Activated CD4-positive, alpha-beta T cell treated with anti-CD3 and anti-CD28 coated beads, Interleukin-2, amount 10 ng/mL, durations not matched to agents 7 days and 5 days (primary cell): ENCODE measurements around the gene CATSPERB. TPM values are rescaled to one million over a fixed set of nuclear protein-coding genes. Genes with fewer than 3 reads are reported as not detected.
"Not testable (repeated sequence)": the region's sequence is repeated elsewhere in the genome, so short reads cannot be mapped to it uniquely, and the experiment has no call there.

Experiments used
- CTCF ChIA-PET: fragments of 350-600 bp; sonication (Branson Sonifier 250); formaldehyde crosslinking; loops from one replicate; lab custom pipeline; 2021; ENCODE audit warnings: antibody characterized with exemption; lab: Charles Lee
- POLR2A ChIA-PET: fragments of 350-600 bp; sonication (Branson Sonifier 250); formaldehyde crosslinking; loops from one replicate; lab custom pipeline; 2021; ENCODE audit warnings: antibody characterized with exemption; lab: Charles Lee
- DNase-seq: peaks from one replicate; pipeline ENCODE4 v3.0.0-alpha.2; 2020
- H3K27ac Mint-ChIP-seq: one replicate; pipeline ENCODE4 v1.8.0; 2021; ENCODE audit warnings: mild to moderate bottlenecking, moderate library complexity, mixed read lengths
- H3K27me3 Mint-ChIP-seq: one replicate; pipeline ENCODE4 v1.8.0; 2021; ENCODE audit warnings: mixed read lengths
- H3K36me3 Mint-ChIP-seq: one replicate; pipeline ENCODE4 v1.8.0; 2021; ENCODE audit warnings: low read depth, mixed read lengths
- H3K4me1 Mint-ChIP-seq: one replicate; pipeline ENCODE4 v1.8.0; 2021; ENCODE audit warnings: mixed read lengths
- H3K4me3 Mint-ChIP-seq: one replicate; pipeline ENCODE4 v1.8.0; 2021; ENCODE audit warnings: mild to moderate bottlenecking, moderate library complexity, mixed read lengths
- H3K9me3 Mint-ChIP-seq: one replicate; pipeline ENCODE4 v1.8.0; 2021; ENCODE audit warnings: mixed read lengths
- total RNA-seq, 2 experiments: library from RNA; stranded (reverse); gene quantifications; one replicate each; pipeline ENCODE4 v1.2.3, GENCODE V29; 2021

CATSPERB gene
- total RNA-seq, 2 experiments from 2014 or later, result 3.9 to 4.8 TPM

GRCh38 chr14:91687436-91687835, 44.5 kb downstream of the CATSPERB start:
- Mint-ChIP-seq H3K36me3 (peaks cover 14% of the 10 kb centered on the region), H3K9me3 (peaks cover 10% of the 10 kb centered on the region)
- CTCF ChIA-PET, H3K4me1 Mint-ChIP-seq, H3K27me3 Mint-ChIP-seq, H3K4me3 Mint-ChIP-seq, POLR2A ChIA-PET, H3K27ac Mint-ChIP-seq, DNase-seq: not testable (repeated sequence)

DNA sequence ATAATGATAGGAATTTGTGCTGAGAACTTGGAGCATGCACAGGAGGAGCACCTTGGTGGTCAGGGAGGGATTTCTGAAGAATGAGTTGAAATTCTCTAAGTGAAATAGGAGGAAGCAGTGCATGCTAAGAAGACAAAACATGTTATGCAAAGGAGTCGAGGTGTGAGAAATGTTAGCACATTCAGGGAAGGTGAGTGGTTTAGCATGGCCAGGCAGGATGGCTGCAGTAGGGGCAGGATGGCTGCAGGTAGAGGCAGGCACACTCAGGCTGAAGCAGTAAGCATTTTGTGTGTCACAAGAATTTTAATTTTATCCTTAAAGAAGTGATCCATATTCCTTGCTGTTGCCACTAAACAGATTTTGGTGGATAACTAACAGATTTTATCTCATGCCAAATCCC, 46.3 kb downstream of the CATSPERB start:
- Mint-ChIP-seq H3K4me3 (no peak overlapping the region), H3K4me1 (peaks cover 20% of the 10 kb centered on the region), H3K27ac (no peak overlapping the region), H3K9me3 (peaks cover 8% of the 10 kb centered on the region), H3K36me3 (peaks cover 12% of the 10 kb centered on the region), H3K27me3 (no peaks in the 10 kb centered on the region)
- POLR2A ChIA-PET, result no interaction called here
- no peak for DNase-seq
- CTCF ChIA-PET, result no interaction called here

- Mint-ChIP-seq H3K4me3 (no peak overlapping the region), H3K4me1 (peaks cover 20% of the 10 kb centered on the region), H3K27ac (no peak overlapping the region), H3K9me3 (peaks cover 17% of the 10 kb centered on the region), H3K27me3 (no peaks in the 10 kb centered on the region), H3K36me3 (peaks cover 15% of the 10 kb centered on the region)
- CTCF ChIA-PET, result interaction anchor here (1.0 kb wide), 1 partner anchor 75 kb away, joined by 3 read pairs; no protein-coding TSS in a partner anchor
- POLR2A ChIA-PET, result no interaction called here
- DNase-seq, result no peak
Measured at GRCh38 chr14:91681893-91682563, 49.9 kb downstream of the CATSPERB start.

DNA sequence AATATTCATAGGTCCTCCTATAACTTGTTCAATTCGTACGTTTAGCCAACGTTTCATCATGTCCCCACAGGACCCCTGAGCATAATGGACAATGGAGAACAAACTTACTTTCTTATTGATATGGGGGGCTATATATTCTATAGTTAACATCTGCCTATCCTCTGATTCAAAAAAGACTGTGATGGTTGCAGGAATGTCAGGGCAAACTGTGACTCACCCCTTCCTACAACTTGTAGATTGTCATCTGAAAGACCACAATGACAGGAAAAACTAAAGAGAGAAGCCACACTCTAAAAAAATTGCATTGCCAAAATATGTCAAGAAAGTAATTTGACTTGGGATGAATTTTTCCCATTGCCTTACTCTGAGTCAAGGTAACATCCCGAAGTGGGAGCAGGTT, 50.8 kb downstream of the CATSPERB start:
- H3K9me3 Mint-ChIP-seq, result peaks cover 18% of the 10 kb centered on the region
- H3K27ac Mint-ChIP-seq, result no peak overlapping the region
- no peak overlapping the region for H3K4me3 Mint-ChIP-seq
- no peaks in the 10 kb centered on the region for H3K27me3 Mint-ChIP-seq
- H3K4me1 Mint-ChIP-seq, result peaks cover 20% of the 10 kb centered on the region
- ChIA-PET CTCF (interaction anchor here (1.0 kb wide), 1 partner anchor 76 kb away, joined by 3 read pairs; no protein-coding TSS in a partner anchor), POLR2A (no interaction called here)
- DNase-seq, result no peak
- peaks cover 16% of the 10 kb centered on the region for H3K36me3 Mint-ChIP-seq

DNA sequence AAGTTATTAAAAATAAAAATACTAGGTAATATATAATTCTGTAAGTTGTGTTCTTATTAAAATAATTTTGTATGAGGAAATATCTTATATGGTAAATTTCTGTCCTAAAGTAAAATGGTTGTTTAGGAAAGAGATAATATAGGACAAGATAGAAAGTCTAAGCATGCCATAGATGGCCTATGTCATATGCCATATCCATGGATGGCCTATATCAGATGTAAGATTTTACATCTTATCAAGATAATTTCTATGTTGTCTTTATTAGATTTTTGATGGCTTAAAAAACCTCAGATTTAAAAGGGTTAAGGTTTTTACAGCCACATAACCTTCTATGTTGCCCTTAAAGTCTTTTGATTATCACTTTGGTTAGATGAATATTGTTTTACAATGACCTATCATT, 52.6 kb downstream of the CATSPERB start:
- H3K9me3 Mint-ChIP-seq, result peaks cover 23% of the 10 kb centered on the region
- CTCF ChIA-PET, result interaction anchor here (1.3 kb wide), 1 partner anchor 10 kb away, joined by 3 read pairs; no protein-coding TSS in a partner anchor
- no peak overlapping the region for H3K27ac Mint-ChIP-seq
- H3K4me3 Mint-ChIP-seq, result no peak overlapping the region
- H3K27me3 Mint-ChIP-seq, result no peaks in the 10 kb centered on the region
- peaks cover 20% of the 10 kb centered on the region for H3K4me1 Mint-ChIP-seq
- no peak for DNase-seq
- peaks cover 18% of the 10 kb centered on the region for H3K36me3 Mint-ChIP-seq
- POLR2A ChIA-PET, result no interaction called here

DNA sequence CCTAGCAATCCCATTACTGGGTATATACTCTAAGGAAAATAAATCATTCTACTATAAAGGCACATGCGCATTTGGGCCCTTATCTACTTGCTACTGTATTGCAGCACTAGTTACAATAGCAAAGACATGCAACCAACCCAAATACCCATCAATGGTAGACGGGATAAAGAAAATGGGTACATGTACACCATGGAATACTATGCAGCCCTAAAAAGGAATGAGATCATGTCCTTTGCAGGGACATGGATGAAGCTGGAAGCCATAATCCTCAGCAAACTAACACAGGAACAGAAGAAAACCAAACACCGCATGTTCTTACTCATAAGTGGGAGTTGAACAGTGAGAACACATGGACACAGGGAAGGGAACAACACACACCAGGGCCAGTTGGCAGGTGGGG, 54.2 kb downstream of the CATSPERB start:
- H3K27me3 Mint-ChIP-seq, POLR2A ChIA-PET, H3K27ac Mint-ChIP-seq, H3K4me3 Mint-ChIP-seq, DNase-seq: not testable (repeated sequence)
- Mint-ChIP-seq H3K9me3 (peaks cover 26% of the 10 kb centered on the region), H3K36me3 (peaks cover 17% of the 10 kb centered on the region), H3K4me1 (peaks cover 20% of the 10 kb centered on the region)
- CTCF ChIA-PET, result interaction anchor here (1.3 kb wide), 1 partner anchor 8 kb away, joined by 3 read pairs; no protein-coding TSS in a partner anchor

- no peak for DNase-seq
- Mint-ChIP-seq H3K9me3 (peaks cover 21% of the 10 kb centered on the region), H3K36me3 (peaks cover 19% of the 10 kb centered on the region), H3K27me3 (no peaks in the 10 kb centered on the region), H3K27ac (no peak overlapping the region), H3K4me1 (no peaks in the 10 kb centered on the region), H3K4me3 (no peak overlapping the region)
- ChIA-PET CTCF (no interaction called here), POLR2A (no interaction called here)
Measured at GRCh38 chr14:91674911-91675310, 57.0 kb downstream of the CATSPERB start.

DNA sequence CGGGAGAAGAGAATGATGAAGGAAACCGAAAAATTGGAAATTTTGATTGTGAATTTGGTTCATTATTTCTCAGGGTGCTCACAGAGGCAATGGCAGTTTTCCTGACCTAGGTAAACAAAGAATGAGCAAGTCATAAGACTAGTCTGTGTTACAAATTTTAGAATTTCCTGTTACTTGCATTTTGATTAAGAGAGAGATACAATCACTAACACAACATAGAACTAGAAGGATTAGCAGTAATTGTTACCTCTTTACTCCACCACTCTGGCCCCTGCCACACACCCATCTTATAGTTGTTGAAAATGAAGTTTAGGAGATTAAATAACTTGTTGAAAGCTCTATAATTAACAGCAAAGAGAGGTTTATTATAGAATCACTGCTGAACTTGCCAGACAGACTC, 62.0 kb downstream of the CATSPERB start:
- ChIA-PET POLR2A (no interaction called here), CTCF (interaction anchor here (1.0 kb wide), 1 partner anchor 9 kb away, joined by 3 read pairs; no protein-coding TSS in a partner anchor)
- peaks cover 30% of the 10 kb centered on the region for H3K36me3 Mint-ChIP-seq
- DNase-seq, result no peak
- no peak overlapping the region for H3K27ac Mint-ChIP-seq
- H3K4me1 Mint-ChIP-seq, result no peaks in the 10 kb centered on the region
- peaks cover 7% of the 10 kb centered on the region for H3K9me3 Mint-ChIP-seq
- no peaks in the 10 kb centered on the region for H3K27me3 Mint-ChIP-seq
- no peak overlapping the region for H3K4me3 Mint-ChIP-seq

DNA sequence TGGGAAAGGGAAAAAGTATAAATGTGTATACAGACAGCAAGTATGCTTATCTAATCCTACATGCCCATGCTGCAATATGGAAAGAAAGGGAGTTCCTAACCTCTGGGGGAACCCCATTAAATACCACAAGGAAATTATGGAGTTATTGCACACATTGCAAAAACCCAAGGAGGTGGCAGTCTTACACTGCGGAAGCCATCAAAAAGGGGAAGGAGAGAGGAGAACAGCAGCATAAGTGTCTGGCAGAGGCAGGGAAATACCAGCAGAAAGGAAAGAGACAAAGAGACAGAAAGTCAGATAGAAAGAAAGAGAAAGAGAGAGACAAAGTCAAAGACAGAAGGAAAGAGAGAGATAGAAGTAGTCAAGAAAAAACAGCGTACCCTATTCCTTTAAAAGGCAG, 64.8 kb downstream of the CATSPERB start:
- H3K4me1 Mint-ChIP-seq, H3K4me3 Mint-ChIP-seq, H3K27ac Mint-ChIP-seq, POLR2A ChIA-PET, CTCF ChIA-PET, H3K9me3 Mint-ChIP-seq, H3K27me3 Mint-ChIP-seq, DNase-seq: not testable (repeated sequence)
- H3K36me3 Mint-ChIP-seq, result peaks cover 24% of the 10 kb centered on the region

DNA sequence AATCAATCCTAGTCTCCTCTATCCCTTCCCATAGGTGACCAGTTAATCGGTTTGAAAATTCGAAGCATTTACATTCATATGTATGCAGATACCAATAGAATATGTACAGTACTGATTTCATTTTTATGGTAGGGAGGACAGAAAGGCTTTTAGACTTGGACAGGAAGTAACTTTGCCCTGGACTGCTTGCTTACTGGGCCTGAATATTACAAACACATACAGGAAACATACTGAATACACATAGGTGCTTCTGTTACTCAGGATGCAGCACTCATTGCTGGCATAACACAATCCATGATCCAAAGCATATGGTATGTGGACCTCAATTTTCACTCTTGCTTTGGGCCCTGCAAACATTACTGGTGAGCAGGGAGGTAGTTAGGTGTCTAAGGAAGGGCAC, 71.1 kb downstream of the CATSPERB start:
- CTCF ChIA-PET, result interaction anchor here (0.6 kb wide), 1 partner anchor 34 kb away, joined by 3 read pairs; no protein-coding TSS in a partner anchor
- no peaks in the 10 kb centered on the region for H3K4me1 Mint-ChIP-seq
- DNase-seq, result no peak
- H3K9me3 Mint-ChIP-seq, result peaks cover 2% of the 10 kb centered on the region
- H3K27me3 Mint-ChIP-seq, result no peaks in the 10 kb centered on the region
- no peak overlapping the region for H3K27ac Mint-ChIP-seq
- POLR2A ChIA-PET, result no interaction called here
- no peak overlapping the region for H3K4me3 Mint-ChIP-seq
- H3K36me3 Mint-ChIP-seq, result peaks cover 7% of the 10 kb centered on the region

DNA sequence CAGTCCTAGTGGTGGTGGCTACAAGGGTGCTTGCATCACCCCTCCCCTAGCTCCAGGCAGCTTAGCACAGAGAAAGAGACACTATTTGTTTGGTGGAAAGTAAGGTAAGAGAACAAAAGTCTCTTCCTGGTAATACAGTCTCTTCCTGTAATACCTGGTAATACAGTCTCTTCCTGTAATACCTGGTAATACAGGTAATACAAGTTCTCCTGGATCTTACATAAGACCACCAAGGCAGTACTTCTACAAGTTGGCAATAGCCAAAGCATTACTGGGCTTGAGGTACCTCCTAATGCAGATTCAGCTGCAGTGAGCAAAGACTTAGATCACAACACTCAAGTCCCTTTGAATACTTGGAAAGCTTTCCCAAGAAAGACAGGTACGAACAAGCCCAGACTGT, 77.0 kb downstream of the CATSPERB start:
- H3K4me1 Mint-ChIP-seq, result peaks cover 7% of the 10 kb centered on the region
- ChIA-PET CTCF (interaction anchor here (0.5 kb wide), 1 partner anchor 257 kb away, joined by 3 read pairs; no protein-coding TSS in a partner anchor), POLR2A (no interaction called here)
- H3K4me3 Mint-ChIP-seq, result no peak overlapping the region
- H3K27me3 Mint-ChIP-seq, result no peaks in the 10 kb centered on the region
- H3K36me3 Mint-ChIP-seq, result peaks cover 4% of the 10 kb centered on the region
- H3K9me3 Mint-ChIP-seq, result peaks cover 2% of the 10 kb centered on the region
- no peak overlapping the region for H3K27ac Mint-ChIP-seq
- no peak for DNase-seq

- H3K4me3 Mint-ChIP-seq, result no peak overlapping the region
- peaks cover 2% of the 10 kb centered on the region for H3K9me3 Mint-ChIP-seq
- peaks cover 7% of the 10 kb centered on the region for H3K4me1 Mint-ChIP-seq
- POLR2A ChIA-PET, result no interaction called here
- no peaks in the 10 kb centered on the region for H3K27me3 Mint-ChIP-seq
- DNase-seq, result no peak
- peaks cover 4% of the 10 kb centered on the region for H3K36me3 Mint-ChIP-seq
- H3K27ac Mint-ChIP-seq, result no peak overlapping the region
- CTCF ChIA-PET, result no interaction called here
Measured at GRCh38 chr14:91653451-91653850, 78.4 kb downstream of the CATSPERB start.

GRCh38 chr14:91649930-91650329, 82.0 kb downstream of the CATSPERB start:
- Mint-ChIP-seq H3K27me3 (peaks cover 2% of the 10 kb centered on the region), H3K9me3 (peaks cover 4% of the 10 kb centered on the region), H3K4me1 (peaks cover 10% of the 10 kb centered on the region), H3K27ac (no peak overlapping the region), H3K36me3 (peaks cover 7% of the 10 kb centered on the region), H3K4me3 (no peak overlapping the region)
- ChIA-PET CTCF (interaction anchor here (0.5 to 1.3 kb wide), 3 partner anchors 10 to 261 kb away, joined by 3 to 7 read pairs (median 4); no protein-coding TSS in a partner anchor), POLR2A (no interaction called here)
- peak; percentile 54 for DNase-seq
